SK-N-MC (cell line): ENCODE data around the gene EIF2B2.

Source experiments
- EZH2 ChIP-seq: fragments of 200-600 bp; sonication (generic); IDR thresholded peaks from one replicate; pipeline ENCODE4 v1.6.1; 2017; ENCODE audit warnings: antibody characterized with exemption
- FOXP2 ChIP-seq: optimal IDR thresholded peaks from 2 replicates; pipeline ENCODE3; 2011; ENCODE audit warnings: mild to moderate bottlenecking, moderate library complexity; ENCODE audit not compliant: insufficient read depth; ENCODE audit errors: extremely low read length, control extremely low read depth
- POLR2AphosphoS5 ChIP-seq: IDR thresholded peaks from 2 replicates; pipeline ENCODE4 v1.6.1; 2012; ENCODE audit warnings: mild to moderate bottlenecking, low read depth, low read length, borderline replicate concordance

GRCh38 chr14:74956280-74957072 lies 46.2 kb upstream of the EIF2B2 start:
- TF ChIP-seq POLR2AphosphoS5 = no peak
- TF ChIP-seq EZH2 = no peak
- no peak for TF ChIP-seq FOXP2
